ENCODE results near the gene HERC2.

The HERC2 gene

GRCh38 chr15:28192772-28193171 is 129.2 kb downstream of the HERC2 start:
- no peak for DNase-seq (ENCODE audit: low read depth, low spot score)
- no peak overlapping the region for H3K4me3 ChIP-seq (ENCODE audit: low read depth, low read length)
- in situ Hi-C loops (cut with HindIII; ENCODE audit: low sequenced_read_pairs), result no loop called here
- TF ChIP-seq CTCF (IDR thresholded peaks at IDR 0.05; ENCODE audit: low read depth, low read length), result no peak

GRCh38 chr15:28191832-28192231 is 130.1 kb downstream of the HERC2 start:
- no peak overlapping the region for H3K4me3 ChIP-seq (ENCODE audit: low read depth, low read length)
- in situ Hi-C loops (cut with HindIII; ENCODE audit: low sequenced_read_pairs), result no loop called here
- DNase-seq (ENCODE audit: low read depth, low spot score), result peak; percentile 85
- peak; percentile 75 for TF ChIP-seq CTCF (IDR thresholded peaks at IDR 0.05; ENCODE audit: low read depth, low read length)

GRCh38 chr15:28190391-28191174 is 131.4 kb downstream of the HERC2 start:
- TF ChIP-seq CTCF (IDR thresholded peaks at IDR 0.05; ENCODE audit: low read depth, low read length), result no peak
- in situ Hi-C loops (cut with HindIII; ENCODE audit: low sequenced_read_pairs), result no loop called here
- DNase-seq (ENCODE audit: low read depth, low spot score), result no peak
- no peak overlapping the region for H3K4me3 ChIP-seq (ENCODE audit: low read depth, low read length)

GRCh38 chr15:28185148-28185895 is 136.7 kb downstream of the HERC2 start:
- no peak for DNase-seq (ENCODE audit: low read depth, low spot score)
- H3K4me3 ChIP-seq (ENCODE audit: low read depth, low read length), result no peak overlapping the region
- in situ Hi-C loops (cut with HindIII; ENCODE audit: low sequenced_read_pairs), result no loop called here
- no peak for TF ChIP-seq CTCF (IDR thresholded peaks at IDR 0.05; ENCODE audit: low read depth, low read length)

GRCh38 chr15:28184166-28184565 is 137.8 kb downstream of the HERC2 start:
- no peak for TF ChIP-seq CTCF (IDR thresholded peaks at IDR 0.05; ENCODE audit: low read depth, low read length)
- DNase-seq (ENCODE audit: low read depth, low spot score), result peak; percentile 19
- H3K4me3 ChIP-seq (ENCODE audit: low read depth, low read length), result no peak overlapping the region
- in situ Hi-C loops (cut with HindIII; ENCODE audit: low sequenced_read_pairs), result no loop called here

- no peak for TF ChIP-seq CTCF (IDR thresholded peaks at IDR 0.05; ENCODE audit: low read depth, low read length)
- in situ Hi-C loops (cut with HindIII; ENCODE audit: low sequenced_read_pairs), result no loop called here
- DNase-seq (ENCODE audit: low read depth, low spot score), result no peak
- no peak overlapping the region for H3K4me3 ChIP-seq (ENCODE audit: low read depth, low read length)
Measured at GRCh38 chr15:28182731-28183130, 139.2 kb downstream of the HERC2 start.

Data from astrocyte of the spinal cord (primary cell).